Measurements from ENCODE around the gene HARBI1.

The HARBI1 gene, protein sequence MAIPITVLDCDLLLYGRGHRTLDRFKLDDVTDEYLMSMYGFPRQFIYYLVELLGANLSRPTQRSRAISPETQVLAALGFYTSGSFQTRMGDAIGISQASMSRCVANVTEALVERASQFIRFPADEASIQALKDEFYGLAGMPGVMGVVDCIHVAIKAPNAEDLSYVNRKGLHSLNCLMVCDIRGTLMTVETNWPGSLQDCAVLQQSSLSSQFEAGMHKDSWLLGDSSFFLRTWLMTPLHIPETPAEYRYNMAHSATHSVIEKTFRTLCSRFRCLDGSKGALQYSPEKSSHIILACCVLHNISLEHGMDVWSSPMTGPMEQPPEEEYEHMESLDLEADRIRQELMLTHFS

DNA sequence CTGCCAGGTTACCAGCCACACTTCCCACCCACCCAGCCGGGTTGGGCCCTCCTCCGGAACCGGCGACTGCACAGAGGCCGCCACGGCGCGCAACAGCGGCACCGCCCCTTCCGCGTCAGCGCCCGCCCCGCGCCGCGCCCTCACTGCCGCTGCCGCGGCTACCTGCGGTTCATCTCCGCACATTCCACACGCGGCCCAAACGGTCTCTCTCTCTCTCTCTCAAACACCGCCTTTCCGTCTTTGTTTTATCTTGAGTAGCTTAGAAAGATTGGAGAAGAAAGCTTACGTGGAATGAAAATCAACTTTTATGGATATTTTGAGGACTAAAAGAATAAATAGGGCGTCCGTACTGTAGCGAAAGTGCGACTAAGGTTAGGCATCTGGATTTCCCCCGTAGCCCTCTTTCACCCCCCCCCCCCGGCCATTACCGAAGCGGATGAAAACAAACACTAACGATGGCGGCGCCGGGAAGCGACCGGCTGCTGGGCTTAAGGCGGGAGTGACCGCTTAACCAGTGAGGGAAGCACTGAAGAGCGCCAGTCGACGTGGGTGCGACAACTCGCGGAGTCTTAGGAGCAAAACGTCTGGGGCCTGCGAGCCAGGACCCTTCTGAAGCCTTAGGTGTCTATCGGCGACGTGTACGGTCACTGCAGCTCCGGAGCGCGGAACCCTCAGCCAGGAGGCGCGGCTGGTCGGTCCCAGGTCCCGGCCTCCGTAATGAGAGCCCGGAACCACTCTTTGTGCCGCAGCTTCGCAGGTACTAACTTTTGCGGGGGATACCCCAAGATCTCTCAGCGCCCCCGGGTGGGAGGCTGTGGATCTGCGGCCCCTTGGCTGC, at the start of gene HARBI1, which contains the start of gene ATG13:
Gene HARBI1, minus strand, starts transcription at position 94 of the 838 bp plus-strand sequence. CDS start 990 bp downstream, outside the sequence.
Gene ATG13, plus strand, starts transcription at position 420 of the 838 bp plus-strand sequence. CDS start 26,739 bp downstream, outside the sequence.
- DNase-seq (ENCODE audit: low read depth), result peak; percentile 77

DNA sequence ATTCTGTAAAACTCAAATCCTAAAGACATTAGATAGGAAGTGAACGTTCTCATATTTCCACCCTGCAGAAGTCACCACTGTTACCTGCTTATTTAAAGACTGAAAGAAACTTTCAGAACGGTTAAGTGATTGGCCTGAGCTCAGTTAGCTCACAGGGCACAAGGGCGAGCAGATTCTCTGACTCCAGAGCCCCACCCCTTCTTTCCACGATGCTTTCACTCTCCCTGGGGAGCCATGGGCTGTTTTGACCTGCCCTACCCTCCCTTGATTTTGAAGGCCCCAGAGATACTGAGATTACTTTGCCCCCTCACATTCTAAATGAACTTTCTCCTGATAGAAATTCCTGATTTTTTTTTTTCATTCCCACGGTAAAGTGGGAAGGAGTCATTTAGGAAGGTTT, 49.5 kb upstream of the HARBI1 start:
- no peak for DNase-seq (ENCODE audit: low read depth)

DNA sequence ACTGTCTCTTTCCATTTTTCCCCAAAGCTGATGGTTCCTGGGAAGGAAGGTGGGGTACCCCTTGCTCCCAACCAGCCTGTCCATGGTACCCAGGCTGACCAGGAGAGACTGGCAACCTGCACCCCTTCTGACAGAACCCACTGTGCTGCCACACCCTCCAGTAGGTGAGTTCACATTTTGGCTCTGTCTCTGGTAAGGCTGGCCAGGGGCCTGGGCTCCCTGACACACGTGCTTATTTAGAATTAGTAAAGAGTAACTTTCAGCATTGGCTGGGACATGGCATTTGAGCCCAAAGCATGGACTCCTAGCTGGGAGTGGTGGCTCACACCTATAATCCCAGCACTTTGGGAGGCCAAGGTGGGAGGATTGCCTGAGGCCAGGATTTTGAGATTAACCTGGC, 48.3 kb upstream of the HARBI1 start:
- no peak for DNase-seq (ENCODE audit: low read depth)

DNA sequence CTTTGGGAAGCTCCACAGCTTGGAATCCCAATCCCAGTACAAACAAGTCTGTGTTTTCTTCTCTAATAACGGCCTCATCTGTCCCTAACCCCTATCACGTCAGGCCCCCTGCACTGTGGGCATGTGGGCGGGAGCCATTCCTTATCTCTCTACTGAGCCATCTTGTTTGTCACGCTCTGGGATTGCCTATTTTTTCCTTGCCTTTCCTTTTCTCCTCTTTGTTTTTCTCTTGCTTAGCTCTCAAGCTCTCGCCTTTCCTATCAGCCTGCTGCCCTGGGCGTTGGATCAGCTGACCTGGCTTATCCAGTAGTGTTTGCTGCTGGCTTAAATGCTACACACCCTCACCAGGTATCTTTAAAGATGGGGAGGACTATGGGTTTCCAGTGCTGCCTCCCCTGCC, 47.6 kb upstream of the HARBI1 start:
- DNase-seq (ENCODE audit: low read depth), result no peak

DNA sequence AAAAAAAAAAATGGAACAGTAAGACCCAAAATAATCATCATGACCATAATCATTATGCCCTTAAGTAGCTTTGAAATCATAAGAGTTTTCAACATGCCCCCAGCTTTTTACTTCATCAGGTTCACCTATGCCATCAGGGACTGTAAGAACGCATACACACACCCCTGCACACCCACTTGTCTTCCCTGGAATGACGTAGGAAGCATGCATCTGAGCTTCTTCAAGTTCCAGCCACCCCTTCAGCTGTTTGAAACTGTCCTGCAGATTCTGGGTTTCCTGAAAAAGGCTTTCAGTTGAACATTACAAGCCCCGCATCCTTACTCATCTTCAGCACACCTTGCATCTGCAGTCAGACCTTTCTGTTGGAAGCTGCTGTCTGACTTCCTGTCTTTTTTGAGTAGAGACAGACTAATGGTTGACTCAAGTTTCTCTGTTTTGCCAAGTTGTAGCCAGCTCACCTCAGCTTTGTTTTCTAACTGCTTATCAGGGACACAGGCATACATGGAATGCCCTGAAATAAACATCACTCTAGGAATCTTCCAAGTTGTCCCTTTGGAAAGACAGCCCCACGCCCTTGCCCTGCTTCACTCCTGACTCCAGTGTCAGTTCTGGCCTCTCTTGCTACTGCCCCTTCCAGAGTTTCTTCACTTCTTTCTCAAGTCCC, 46.4 kb upstream of the HARBI1 start:
- DNase-seq (ENCODE audit: low read depth), result no peak

DNA sequence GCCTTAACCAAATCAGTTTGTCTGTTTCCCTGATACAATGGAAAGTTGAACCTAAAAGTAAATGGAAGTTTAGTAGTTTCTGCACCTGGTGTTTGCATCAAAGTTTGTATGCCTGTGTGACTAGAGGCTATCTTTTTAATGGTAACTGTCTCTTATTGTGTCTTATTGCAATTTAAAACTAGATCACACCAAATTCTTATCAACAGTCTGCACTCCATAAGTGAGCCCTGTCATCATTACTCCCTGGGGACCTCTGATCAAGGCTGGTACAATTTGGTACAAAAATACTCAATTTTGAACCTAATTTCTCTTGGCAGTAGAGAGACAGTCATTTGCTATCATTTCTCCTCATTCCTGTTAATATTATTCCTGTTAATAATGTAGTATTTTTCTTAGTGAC, 45.3 kb upstream of the HARBI1 start:
- DNase-seq (ENCODE audit: low read depth), result no peak

DNA sequence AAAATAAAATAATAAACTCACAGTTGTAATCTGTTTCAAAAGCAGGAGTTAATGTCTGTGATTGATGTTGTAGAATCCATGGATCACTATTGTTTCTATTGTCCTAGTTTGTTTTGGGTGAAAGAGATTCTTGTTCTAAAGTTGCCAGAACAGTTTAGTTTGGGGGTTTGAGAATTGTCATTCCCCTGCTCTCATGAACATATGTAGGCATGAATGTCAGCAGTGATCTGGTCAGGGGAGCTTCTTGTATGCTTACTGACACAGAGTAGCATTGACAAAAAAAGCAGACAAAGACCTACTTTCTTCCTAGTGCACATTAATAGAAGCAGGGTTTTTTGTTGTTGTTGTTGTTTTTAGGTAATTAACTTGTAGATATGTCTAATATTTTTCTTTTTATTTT, 44.8 kb upstream of the HARBI1 start:
- DNase-seq (ENCODE audit: low read depth), result no peak

DNA sequence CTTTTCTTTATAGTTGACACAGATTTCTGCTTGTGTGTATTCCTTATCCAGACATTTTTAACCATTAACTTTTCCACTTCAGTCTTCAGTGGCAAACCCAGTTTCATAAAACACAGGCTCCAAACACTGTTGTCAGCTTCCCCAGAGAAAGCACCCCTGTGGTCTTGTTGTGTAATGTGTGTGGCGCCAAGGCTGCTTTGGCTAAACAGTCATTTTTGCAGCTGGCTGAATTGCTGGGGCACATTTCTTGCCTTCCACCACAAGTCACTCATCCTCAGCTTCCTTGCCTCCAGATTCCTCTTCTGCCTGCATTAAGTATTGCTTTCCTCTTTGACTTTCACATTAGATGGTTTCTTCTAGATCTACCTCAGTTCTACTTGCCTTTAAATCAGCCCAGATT, 42.9 kb upstream of the HARBI1 start:
- no peak for DNase-seq (ENCODE audit: low read depth)

DNA sequence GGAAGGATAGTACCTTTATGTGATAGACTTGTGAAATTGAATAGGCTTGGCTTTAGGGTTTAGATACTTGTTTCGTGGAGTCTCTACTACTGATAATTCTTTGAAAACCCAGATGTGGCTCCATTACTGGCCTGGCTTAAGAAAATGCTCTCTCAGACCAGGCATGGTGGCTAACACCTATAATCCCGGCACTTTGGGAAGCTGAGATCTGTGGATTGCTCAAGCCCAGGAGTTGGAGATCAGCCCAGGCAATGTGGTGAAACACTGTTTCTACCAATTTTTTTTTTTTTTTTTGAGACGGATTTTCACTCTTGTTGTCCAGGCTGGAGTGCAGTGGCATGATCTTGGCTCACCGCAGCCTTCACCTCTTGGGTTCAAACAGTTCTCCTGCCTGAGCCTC, 41.2 kb upstream of the HARBI1 start:
- DNase-seq (ENCODE audit: low read depth), result no peak

DNA sequence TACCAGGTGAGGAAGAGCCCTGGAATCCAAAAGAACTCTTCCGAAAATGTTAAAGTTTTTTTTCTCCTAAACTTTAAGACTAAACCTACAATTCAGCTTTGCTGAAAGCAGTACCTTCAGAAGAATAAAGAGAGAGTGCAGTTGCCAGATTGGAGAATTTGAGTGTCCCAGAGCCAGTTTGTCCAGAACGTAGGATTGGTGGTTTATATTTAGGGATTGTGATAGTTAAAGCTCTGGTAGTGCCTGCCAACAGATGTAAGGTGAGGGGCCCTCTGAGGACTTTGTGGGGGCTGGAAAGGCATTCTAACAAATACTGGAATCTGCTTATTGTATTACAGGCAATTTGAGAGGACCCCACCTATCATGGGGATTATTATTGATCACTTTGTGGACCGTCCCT, 40.2 kb upstream of the HARBI1 start:
- DNase-seq (ENCODE audit: low read depth), result no peak

DNA sequence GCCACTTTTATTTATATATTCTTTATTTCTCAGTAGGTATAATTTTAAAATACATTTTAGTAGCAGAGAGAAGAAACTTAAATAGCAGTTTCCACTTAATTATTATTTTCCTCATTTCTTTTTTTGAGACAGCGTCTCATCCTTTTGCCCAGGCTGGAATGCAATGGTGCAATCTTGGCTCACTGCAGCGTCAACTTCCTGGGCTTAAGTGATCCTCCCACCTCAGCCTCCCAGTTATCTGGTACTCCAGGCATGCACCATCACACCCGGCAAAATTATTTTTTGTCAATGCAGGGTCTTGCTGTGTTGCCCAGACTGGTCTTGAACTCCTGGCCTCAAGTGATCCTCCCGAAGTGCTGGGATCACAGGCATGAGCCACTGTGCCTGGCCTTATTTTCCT, 38.6 kb upstream of the HARBI1 start:
- DNase-seq (ENCODE audit: low read depth), result no peak

DNA sequence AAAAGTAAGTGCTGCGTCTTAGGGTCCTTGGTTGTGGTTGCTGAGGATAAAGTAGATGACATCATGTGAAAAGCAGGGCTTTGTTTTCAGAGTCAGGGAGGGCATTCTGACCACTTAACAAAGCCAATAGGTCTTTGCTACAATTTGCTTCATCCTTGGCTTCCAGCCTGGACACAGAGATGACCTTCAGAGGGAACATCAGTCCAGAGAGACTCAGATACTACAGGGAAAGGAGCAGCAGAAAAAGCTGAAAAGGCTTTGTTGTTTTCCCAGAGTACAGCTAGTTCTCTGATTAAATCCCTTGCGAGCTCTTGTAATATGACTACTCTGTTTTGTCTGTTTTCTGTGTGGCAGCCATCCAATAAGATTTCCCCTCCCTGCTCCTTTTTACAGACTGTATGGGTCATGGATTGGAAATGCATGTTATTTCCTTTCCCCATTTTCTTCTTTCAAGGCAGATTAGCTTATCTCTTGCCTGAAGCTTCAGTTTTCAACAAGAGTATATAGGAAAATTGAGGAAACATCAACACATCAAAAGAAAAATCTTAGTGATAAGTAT, 32.2 kb upstream of the HARBI1 start:
- DNase-seq (ENCODE audit: low read depth), result no peak

DNA sequence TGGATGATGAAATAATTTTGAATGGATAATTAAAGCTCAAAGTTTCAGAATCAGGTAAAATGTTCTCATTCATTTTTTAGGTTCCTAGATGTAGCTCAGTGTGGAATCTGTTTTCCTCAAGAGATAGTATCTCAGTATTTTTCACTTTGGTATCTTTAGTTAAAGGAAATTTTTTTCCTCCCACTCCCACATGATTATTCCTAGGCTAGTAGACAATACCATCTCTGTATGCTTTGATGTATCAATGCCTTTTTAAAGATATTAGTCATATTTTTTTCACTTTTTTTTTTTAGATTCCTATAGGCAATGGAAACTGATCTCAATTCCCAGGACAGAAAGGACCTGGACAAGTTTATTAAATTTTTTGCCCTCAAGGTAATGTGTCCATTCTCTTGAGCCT, 27.0 kb upstream of the HARBI1 start:
- no peak for DNase-seq (ENCODE audit: low read depth)

DNA sequence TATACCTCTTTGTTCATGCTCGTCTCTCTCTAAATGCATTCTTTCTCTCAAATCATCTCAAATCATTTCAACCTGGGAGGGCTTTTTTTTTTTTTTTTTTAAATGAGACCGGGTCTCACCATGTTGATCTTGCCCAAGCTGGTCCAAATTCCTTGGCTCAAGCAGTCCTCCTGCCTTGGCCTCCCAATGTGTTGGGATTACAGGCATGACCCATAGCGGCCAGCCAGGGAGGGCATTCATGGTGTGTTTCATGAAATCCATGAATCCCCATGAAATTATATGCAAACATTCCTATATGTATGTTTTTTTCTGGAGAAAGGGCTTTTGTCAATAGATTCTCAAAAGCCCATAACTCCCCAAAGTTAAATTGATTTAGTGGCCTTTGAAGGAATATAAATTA, 26.5 kb upstream of the HARBI1 start:
- no peak for DNase-seq (ENCODE audit: low read depth)

DNA sequence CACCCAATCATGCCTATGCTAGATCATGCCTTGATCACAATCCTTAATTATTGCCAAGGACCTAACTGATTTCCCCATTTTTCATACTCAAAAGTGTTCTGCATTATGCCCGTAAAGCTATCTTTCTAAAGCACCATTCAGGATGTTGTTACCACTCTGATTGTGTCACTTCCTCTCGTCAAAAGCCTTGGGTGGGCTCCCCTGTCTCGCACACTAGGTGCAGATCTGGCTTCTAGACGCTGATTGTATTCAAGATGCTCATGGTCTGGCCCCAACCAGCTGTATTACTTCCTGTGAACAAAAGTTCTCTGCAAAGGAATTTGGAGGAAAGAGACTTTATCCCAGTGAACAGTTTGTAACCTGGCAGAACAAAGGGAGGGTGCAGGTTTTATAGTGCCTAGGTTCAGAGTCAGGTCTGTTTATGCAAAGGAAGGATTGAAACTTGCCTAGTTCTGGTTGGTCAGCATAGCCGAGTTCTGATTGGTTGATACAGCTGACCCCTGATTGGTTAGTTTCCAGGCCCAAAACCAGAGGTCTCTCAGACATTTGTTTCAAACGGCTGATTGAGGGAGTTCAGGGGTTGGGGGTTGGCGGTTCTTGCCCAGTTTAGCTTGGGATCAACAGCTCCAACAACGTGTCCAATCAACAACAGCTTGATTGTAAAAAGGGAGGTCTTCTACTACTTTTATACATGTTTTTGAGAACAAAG, 25.8 kb upstream of the HARBI1 start:
- no peak for DNase-seq (ENCODE audit: low read depth)

DNA sequence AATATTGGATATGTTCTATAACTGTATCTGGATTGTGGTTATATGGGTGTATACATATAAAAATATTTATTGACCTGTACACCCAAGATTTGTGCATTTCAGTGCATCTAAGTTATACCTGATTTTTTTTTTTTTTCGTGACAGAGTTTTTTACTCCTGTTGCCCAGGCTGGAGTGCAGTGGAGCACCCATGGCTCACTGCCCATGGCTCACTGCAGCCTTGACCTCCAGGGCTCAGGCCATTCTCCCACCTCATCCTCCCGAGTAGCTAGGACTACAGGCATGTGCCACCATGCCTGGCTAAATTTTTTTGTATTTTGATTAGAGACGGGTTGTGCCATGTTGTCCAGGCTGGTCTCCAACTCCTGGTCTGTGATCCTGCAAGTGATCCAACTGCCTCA, 24.6 kb upstream of the HARBI1 start:
- DNase-seq (ENCODE audit: low read depth), result no peak

DNA sequence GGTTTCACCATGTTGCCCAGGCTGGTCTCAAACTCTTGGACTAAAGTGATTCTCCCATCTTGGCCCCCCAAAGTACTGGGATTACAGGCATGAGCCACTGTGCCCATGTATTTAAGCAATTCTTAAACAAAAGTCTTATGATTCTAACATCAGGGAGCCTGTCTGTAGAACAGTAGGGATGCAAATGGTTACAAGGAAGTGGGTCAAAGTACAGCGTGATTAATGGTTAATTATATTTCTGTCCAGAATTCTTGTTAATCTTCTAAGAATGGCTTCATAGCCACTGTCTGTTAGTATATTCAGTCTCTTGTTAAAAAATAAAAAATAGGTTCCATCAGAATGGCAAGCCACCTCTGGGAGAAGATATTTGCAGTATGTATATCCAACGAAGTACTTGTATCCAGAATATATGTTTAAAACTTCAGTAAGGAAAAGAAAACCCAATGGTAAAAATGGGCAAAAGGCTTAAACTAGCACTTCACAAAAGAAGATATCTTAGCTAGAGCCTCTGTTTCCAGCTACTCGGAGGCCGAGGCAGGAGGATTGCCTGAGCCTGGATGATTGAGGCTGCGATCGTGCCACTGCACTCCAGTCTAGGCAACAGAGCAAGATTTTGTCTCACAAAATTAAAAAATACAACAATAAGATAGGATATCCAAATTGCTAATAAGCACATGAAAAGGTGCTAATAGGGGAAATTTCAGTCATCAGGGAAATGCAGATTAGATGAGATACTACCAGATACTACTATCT, 23.2 kb upstream of the HARBI1 start:
- no peak for DNase-seq (ENCODE audit: low read depth)

DNA sequence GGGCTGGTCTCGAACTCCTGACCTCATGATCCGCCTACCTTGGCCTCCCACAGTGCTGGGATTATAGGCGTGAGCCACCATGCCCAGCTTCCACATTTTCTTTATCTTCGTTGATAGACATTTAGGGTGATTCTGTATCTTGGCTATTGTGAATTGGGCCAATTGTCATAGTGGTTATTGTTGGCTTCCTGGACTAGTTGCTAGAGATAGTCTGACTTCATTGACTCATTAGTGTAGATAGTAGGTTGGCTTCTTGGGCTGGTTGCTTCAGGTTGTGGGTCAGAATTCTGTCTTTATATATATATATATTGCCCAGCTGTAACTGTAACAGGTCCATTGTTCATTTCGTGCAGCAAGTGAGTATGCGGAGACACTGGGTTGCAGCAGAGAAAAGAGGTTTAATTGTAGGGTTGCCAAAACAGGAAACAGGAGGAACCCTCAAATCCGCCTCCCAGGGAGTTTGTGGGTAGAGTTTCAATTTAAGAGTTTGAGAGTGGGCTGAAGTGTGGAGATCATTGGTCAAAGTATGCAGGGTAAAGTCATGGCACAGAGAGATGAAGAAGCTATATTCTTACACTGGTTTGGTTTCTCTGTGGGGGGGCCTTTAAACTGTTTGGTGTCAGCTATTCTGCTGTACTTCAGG, 22.3 kb upstream of the HARBI1 start:
- no peak for DNase-seq (ENCODE audit: low read depth)

DNA sequence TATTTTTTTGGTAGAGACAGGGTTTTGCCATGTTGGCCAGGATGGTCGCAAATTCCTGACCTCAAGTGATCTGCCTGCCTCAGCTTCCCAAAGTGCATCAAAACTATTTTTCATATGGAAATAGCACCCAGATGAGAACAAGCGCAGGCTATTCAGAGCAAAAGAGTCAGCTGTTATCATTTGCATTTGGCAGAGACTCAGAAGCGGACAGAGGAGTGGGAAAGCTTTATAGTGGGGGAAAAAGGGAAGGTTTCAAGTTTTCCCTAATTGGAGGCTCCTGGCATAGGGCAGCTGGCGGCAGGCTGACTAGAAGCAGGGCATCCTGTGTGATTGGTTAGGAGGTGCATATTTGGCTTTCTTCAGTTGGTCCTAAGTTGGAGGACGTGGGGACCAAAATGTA, 20.5 kb upstream of the HARBI1 start:
- DNase-seq (ENCODE audit: low read depth), result no peak

DNA sequence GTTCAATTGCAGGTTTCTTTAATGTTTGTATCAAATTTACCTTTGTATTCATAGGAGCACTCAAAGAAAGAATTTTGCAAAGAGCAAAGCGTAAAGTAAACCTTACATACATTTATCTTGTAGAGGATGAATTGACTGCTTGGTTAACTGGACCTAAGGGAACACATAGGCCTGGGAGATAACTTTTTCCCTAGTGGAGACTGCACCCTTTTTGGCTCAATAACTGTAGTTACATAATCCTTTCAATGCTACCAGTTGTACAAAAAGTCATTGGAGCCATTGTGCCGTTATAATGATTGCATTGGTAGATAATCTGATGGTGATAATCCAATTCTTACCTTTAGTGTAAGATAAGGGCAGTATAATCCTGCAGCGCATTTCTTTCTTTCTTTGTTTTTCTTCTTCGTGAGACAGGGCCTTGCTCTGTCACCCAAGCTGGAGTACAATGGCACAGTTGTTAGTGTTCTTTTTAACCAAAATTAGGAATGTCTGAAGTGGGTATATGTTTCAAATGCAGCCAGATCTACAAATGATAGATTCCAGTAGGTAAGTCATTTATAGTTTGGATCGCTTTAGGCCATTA, 18.6 kb upstream of the HARBI1 start:
- no peak for DNase-seq (ENCODE audit: low read depth)

All from stimulated activated CD8-positive, alpha-beta memory T cell treated with anti-CD3 and anti-CD28 coated beads, Interleukin-15, amount 100 ng/mL, for 1 hour (primary cell).